Endodermal cell (in vitro differentiated cells): ENCODE measurements around the gene TMEM121B. TPM values are rescaled to one million over a fixed set of nuclear protein-coding genes. Genes with fewer than 3 reads are reported as not detected.

Source experiments
- DNase-seq: peaks from one replicate; pipeline ENCODE4 v3.0.0-alpha.2; 2017
- H3K27ac ChIP-seq: 2 replicates; pipeline ENCODE4 v1.5.1; 2013; ENCODE audit warnings: mild to moderate bottlenecking, low read depth, low read length, moderate library complexity
- H3K27me3 ChIP-seq: 2 replicates; pipeline ENCODE4 v1.6.1; 2013; ENCODE audit warnings: mild to moderate bottlenecking, low read length, moderate library complexity; ENCODE audit not compliant: insufficient read depth, control insufficient read depth, poor library complexity, severe bottlenecking
- H3K36me3 ChIP-seq: 2 replicates; pipeline ENCODE4 v1.7.0; 2013; ENCODE audit warnings: mild to moderate bottlenecking, low read length, moderate library complexity; ENCODE audit not compliant: control insufficient read depth, insufficient read depth
- H3K4me1 ChIP-seq: one replicate; pipeline ENCODE4 v1.7.0; 2013; ENCODE audit warnings: low read length; ENCODE audit not compliant: control insufficient read depth, insufficient read depth
- H3K4me3 ChIP-seq: 2 replicates; pipeline ENCODE4 v1.5.1; 2013; ENCODE audit warnings: mild to moderate bottlenecking, low read length, moderate library complexity
- H3K9ac ChIP-seq: 2 replicates; pipeline ENCODE4 v1.6.1; 2013; ENCODE audit warnings: mild to moderate bottlenecking, low read length, moderate library complexity; ENCODE audit not compliant: poor library complexity, severe bottlenecking; ENCODE audit errors: extremely low read depth
- H3K9me3 ChIP-seq: 2 replicates; pipeline ENCODE4 v1.6.1; 2013; ENCODE audit warnings: mild to moderate bottlenecking, low read length, moderate library complexity; ENCODE audit not compliant: control insufficient read depth
- H3K27ac Mint-ChIP-seq: 2 replicates; pipeline ENCODE4 v1.8.0; 2020; ENCODE audit warnings: mixed read lengths
- H3K27me3 Mint-ChIP-seq: 2 replicates; pipeline ENCODE4 v1.8.0; 2021; ENCODE audit warnings: mild to moderate bottlenecking, mixed read lengths; ENCODE audit not compliant: insufficient read depth
- H3K36me3 Mint-ChIP-seq: 2 replicates; pipeline ENCODE4 v1.8.0; 2020; ENCODE audit warnings: low read depth, mixed read lengths
- H3K4me1 Mint-ChIP-seq: 2 replicates; pipeline ENCODE4 v1.8.0; 2020; ENCODE audit warnings: mixed read lengths
- H3K4me3 Mint-ChIP-seq: 2 replicates; pipeline ENCODE4 v1.8.0; 2020; ENCODE audit warnings: mild to moderate bottlenecking, moderate library complexity, mixed read lengths
- H3K9me3 Mint-ChIP-seq: 2 replicates; pipeline ENCODE4 v1.8.0; 2020; ENCODE audit warnings: mild to moderate bottlenecking, mixed read lengths
- CTCF ChIP-seq: fragments of 200-600 bp; sonication (generic); conservative IDR thresholded peaks from 2 replicates; pipeline ENCODE4 v1.5.0; 2021; ENCODE audit warnings: antibody characterized with exemption, mild to moderate bottlenecking
- WGBS, 2 experiments: methylation state at CpG; one replicate each; pipeline versions ENCODE4 v1.1.5 to v1.1.7; 2013; ENCODE audit warnings: missing lambda C conversion rate in 2 of 2, mixed read lengths in 1 of 2; ENCODE audit not compliant: insufficient coverage in 1 of 2, insufficient read length in 1 of 2; 5-methylcytosine and 5-hydroxymethylcytosine counted together
- total RNA-seq, 2 donors: library from RNA; stranded (reverse); fragmentation: NEBNext Ultra II Directional in 1 of 2; extraction: Animal tissue kit (Norgen Biotek cat#: 25700) in 1 of 2; gene quantifications; 2 replicates in 1 of 2; 3 replicates in 1 of 2; pipeline ENCODE4 v1.2.1, GENCODE V29; 2021

Gene TMEM121B
- total RNA-seq, 2 donors from 2014 or later = 8.9 to 10.9 TPM

- H3K27ac Mint-ChIP-seq = no peak overlapping the region
- peaks cover 21% of the 10 kb centered on the region for H3K36me3 Mint-ChIP-seq
Observed at GRCh38 chr22:17095538-17095937, 25.6 kb downstream of the TMEM121B start.

GRCh38 chr22:17093081-17093480 is 28.1 kb downstream of the TMEM121B start:
- Mint-ChIP-seq H3K27me3 (no peaks in the 10 kb centered on the region), H3K4me3 (no peak overlapping the region), H3K9me3 (no peaks in the 10 kb centered on the region), H3K4me1 (peaks cover 20% of the 10 kb centered on the region), H3K27ac (no peak overlapping the region), H3K36me3 (peaks cover 5% of the 10 kb centered on the region)
- Histone ChIP-seq H3K27me3 (no peaks in the 10 kb centered on the region), H3K9ac (no peak overlapping the region), H3K4me3 (no peak overlapping the region), H3K4me1 (no peaks in the 10 kb centered on the region), H3K27ac (no peak overlapping the region), H3K36me3 (peaks cover 24% of the 10 kb centered on the region), H3K9me3 (no peaks in the 10 kb centered on the region)
- DNase-seq = peak; percentile 3
- TF ChIP-seq CTCF = no peak
- 91 to 100% methylated on average over 2 to 3 of the region's 3 CpGs for WGBS, 2 experiments

More at GRCh38 chr22:17095538-17095937, 25.6 kb downstream of the TMEM121B start:
- H3K27ac ChIP-seq = no peak overlapping the region
- Mint-ChIP-seq H3K27me3 (no peaks in the 10 kb centered on the region), H3K9me3 (no peaks in the 10 kb centered on the region), H3K4me3 (no peak overlapping the region), H3K4me1 (peaks cover 14% of the 10 kb centered on the region)
- no peaks in the 10 kb centered on the region for H3K27me3 ChIP-seq
- TF ChIP-seq CTCF = peak; percentile 84
- H3K4me3 ChIP-seq = no peak overlapping the region
- H3K36me3 ChIP-seq = peaks cover 48% of the 10 kb centered on the region
- H3K4me1 ChIP-seq = no peaks in the 10 kb centered on the region
- WGBS, 2 experiments = 80 to 90% methylated on average over 3 to 5 of the region's 6 CpGs
- no peaks in the 10 kb centered on the region for H3K9me3 ChIP-seq
- peak; percentile 82 for DNase-seq
- no peak overlapping the region for H3K9ac ChIP-seq

GRCh38 chr22:17091851-17092250 is 29.3 kb downstream of the TMEM121B start:
- Histone ChIP-seq H3K4me1 (peaks cover 3% of the 10 kb centered on the region), H3K4me3 (no peak overlapping the region), H3K27me3 (no peaks in the 10 kb centered on the region), H3K9ac (no peak overlapping the region), H3K27ac (no peak overlapping the region), H3K36me3 (peaks cover 20% of the 10 kb centered on the region), H3K9me3 (no peaks in the 10 kb centered on the region)
- peaks cover under 1% of the 10 kb centered on the region for H3K36me3 Mint-ChIP-seq
- no peak overlapping the region for H3K27ac Mint-ChIP-seq
- H3K9me3 Mint-ChIP-seq = no peaks in the 10 kb centered on the region
- peak; percentile 56 for DNase-seq
- H3K27me3 Mint-ChIP-seq = peaks cover 2% of the 10 kb centered on the region
- WGBS, 2 experiments = 32 to 71% methylated on average over 2 to 4 of the region's 4 CpGs
- TF ChIP-seq CTCF = no peak
- peaks cover 20% of the 10 kb centered on the region for H3K4me1 Mint-ChIP-seq
- H3K4me3 Mint-ChIP-seq = no peak overlapping the region
